DOHH2 (cell line): ENCODE results near the gene KIF3B.

Experiments used
- EZH2phosphoT487 ChIP-seq: fragments of 200-600 bp; sonication (generic); IDR thresholded peaks from 2 replicates; pipeline ENCODE4 v1.6.1; 2017; ENCODE audit warnings: borderline replicate concordance, mild to moderate bottlenecking, antibody characterized with exemption, low read length, moderate library complexity, mixed read lengths
- TF ChIP-seq, protein P1 (sequence below): fragments of 200-600 bp; sonication (generic); IDR thresholded peaks from one replicate; pipeline ENCODE4 v1.5.1; 2014; ENCODE audit warnings: antibody characterized with exemption, mild to moderate bottlenecking, low read depth, low read length; ENCODE audit not compliant: poor library complexity, severe bottlenecking

DNA sequence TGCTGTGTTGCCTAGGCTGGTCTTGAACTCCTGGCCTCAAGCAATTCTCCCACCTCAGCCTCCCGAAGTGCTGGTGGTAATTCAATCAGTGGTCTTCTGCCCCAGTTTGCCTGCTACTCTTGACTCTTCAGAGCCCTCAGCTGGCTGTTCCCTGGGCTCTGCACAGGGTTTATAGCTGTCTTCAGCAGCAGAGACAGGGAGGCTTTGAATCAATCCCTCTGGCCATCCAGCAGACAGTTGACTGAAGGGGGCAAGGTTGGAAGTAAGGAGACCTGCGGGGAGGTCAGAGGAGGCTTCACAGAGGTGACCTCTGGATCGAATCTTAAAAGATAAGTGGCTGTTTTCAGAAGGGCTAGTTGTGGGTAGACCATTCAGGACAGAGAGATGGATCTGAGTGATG lies 26.0 kb upstream of the KIF3B start:
- TF ChIP-seq, protein P1, sequence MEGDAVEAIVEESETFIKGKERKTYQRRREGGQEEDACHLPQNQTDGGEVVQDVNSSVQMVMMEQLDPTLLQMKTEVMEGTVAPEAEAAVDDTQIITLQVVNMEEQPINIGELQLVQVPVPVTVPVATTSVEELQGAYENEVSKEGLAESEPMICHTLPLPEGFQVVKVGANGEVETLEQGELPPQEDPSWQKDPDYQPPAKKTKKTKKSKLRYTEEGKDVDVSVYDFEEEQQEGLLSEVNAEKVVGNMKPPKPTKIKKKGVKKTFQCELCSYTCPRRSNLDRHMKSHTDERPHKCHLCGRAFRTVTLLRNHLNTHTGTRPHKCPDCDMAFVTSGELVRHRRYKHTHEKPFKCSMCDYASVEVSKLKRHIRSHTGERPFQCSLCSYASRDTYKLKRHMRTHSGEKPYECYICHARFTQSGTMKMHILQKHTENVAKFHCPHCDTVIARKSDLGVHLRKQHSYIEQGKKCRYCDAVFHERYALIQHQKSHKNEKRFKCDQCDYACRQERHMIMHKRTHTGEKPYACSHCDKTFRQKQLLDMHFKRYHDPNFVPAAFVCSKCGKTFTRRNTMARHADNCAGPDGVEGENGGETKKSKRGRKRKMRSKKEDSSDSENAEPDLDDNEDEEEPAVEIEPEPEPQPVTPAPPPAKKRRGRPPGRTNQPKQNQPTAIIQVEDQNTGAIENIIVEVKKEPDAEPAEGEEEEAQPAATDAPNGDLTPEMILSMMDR = no peak
- no peak for TF ChIP-seq EZH2phosphoT487
